MM.1S (cell line): Measurements from ENCODE around the gene ARMCX5.

Source experiments
- DNase-seq: peaks from one replicate; pipeline ENCODE4 v3.0.0-alpha.2; 2015
- H2AFZ ChIP-seq: fragments of 300-600 bp; sonication (generic); 2 replicates; pipeline ENCODE4 v1.6.0; 2016; ENCODE audit warnings: antibody characterized with exemption, low read length
- H3F3A ChIP-seq: fragments of 300-600 bp; sonication (generic); 2 replicates; pipeline ENCODE4 v1.6.1; 2016; ENCODE audit warnings: mild to moderate bottlenecking, antibody characterized with exemption, low read length, moderate library complexity, mixed read lengths; ENCODE audit not compliant: insufficient read depth
- H3K27ac ChIP-seq: fragments of 300-600 bp; sonication (generic); 2 replicates; pipeline ENCODE4 v1.5.1; 2016; ENCODE audit warnings: mild to moderate bottlenecking, low read length
- H3K27me3 ChIP-seq: fragments of 300-600 bp; sonication (generic); replicated peaks from 2 replicates; pipeline ENCODE4 v1.6.0; 2016; ENCODE audit warnings: low read length; ENCODE audit not compliant: insufficient read depth
- H3K36me3 ChIP-seq: fragments of 300-600 bp; sonication (generic); replicated peaks from 2 replicates; pipeline ENCODE4 v1.6.1; 2016; ENCODE audit warnings: mild to moderate bottlenecking, low read length, mixed read lengths; ENCODE audit not compliant: insufficient read depth
- H3K4me1 ChIP-seq: fragments of 300-600 bp; sonication (generic); 2 replicates; pipeline ENCODE4 v1.6.1; 2016; ENCODE audit warnings: low read length, mixed read lengths
- H3K4me2 ChIP-seq: fragments of 300-600 bp; sonication (generic); 2 replicates; pipeline ENCODE4 v1.6.0; 2016; ENCODE audit warnings: low read depth, low read length
- H3K4me3 ChIP-seq: fragments of 300-600 bp; sonication (generic); 2 replicates; pipeline ENCODE4 v1.5.1; 2016; ENCODE audit warnings: low read length, mixed read lengths
- H3K79me2 ChIP-seq: fragments of 300-600 bp; sonication (generic); 2 replicates; pipeline ENCODE4 v1.6.1; 2016; ENCODE audit warnings: mixed run types, low read length, mixed read lengths
- H3K9ac ChIP-seq: fragments of 300-600 bp; sonication (generic); 2 replicates; pipeline ENCODE4 v1.6.1; 2016; ENCODE audit warnings: low read length, mixed read lengths
- H3K9me2 ChIP-seq: fragments of 300-600 bp; sonication (generic); replicated peaks from 2 replicates; pipeline ENCODE4 v1.6.1; 2016; ENCODE audit warnings: mild to moderate bottlenecking, low read length, mixed read lengths; ENCODE audit not compliant: insufficient read depth
- H3K9me3 ChIP-seq: fragments of 300-600 bp; sonication (generic); replicated peaks from 2 replicates; pipeline ENCODE4 v1.6.1; 2016; ENCODE audit warnings: mild to moderate bottlenecking, low read length, mixed read lengths; ENCODE audit not compliant: insufficient read depth
- H4K20me1 ChIP-seq: fragments of 300-600 bp; sonication (generic); 2 replicates; pipeline ENCODE4 v1.6.1; 2016; ENCODE audit warnings: mild to moderate bottlenecking, low read length, moderate library complexity, mixed read lengths; ENCODE audit not compliant: insufficient read depth
- CTCF ChIP-seq: fragments of 300-600 bp; sonication (generic); IDR thresholded peaks from 2 replicates; pipeline ENCODE4 v1.5.1; 2016; ENCODE audit warnings: antibody characterized with exemption, low read length, mixed read lengths
- EZH2 ChIP-seq: fragments of 300-600 bp; sonication (generic); optimal IDR thresholded peaks from 2 replicates; pipeline ENCODE3; 2017; ENCODE audit warnings: low read depth, mild to moderate bottlenecking, antibody characterized with exemption, low read length, mixed read lengths
- EZH2phosphoT487 ChIP-seq: fragments of 300-600 bp; sonication (generic); IDR thresholded peaks from 2 replicates; pipeline ENCODE4 v1.6.1; 2018; ENCODE audit warnings: antibody characterized with exemption, low read length

Gene ARMCX5

DNA sequence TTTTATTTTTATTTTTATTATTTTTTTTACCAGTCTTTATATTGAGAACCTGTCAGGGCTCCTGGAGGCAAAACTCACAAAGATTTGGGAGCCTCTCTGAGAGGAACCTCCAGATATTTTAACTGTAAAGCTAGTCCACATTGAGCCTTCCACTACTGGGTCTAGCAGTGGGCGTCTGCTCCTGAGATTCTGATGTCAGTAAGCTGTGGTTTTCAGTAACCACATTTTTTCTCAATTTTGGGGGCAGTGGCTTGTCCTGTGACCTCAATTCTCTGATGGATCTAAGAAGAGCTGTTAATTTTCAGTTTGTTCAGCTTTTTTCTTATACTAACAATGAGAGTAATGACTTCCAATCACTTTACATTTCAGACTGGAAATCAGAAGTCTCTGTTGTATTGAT, 28.3 kb downstream of the ARMCX5 start:
- Histone ChIP-seq H3K36me3 (no peaks in the 10 kb centered on the region), H3K9ac (no peak overlapping the region), H3K4me3 (no peak overlapping the region), H3K79me2 (no peaks in the 10 kb centered on the region), H3K9me2 (no peaks in the 10 kb centered on the region), H3K4me2 (no peak overlapping the region), H2AFZ (no peak overlapping the region), H3K27ac (no peak overlapping the region), H3K9me3 (no peaks in the 10 kb centered on the region), H4K20me1 (no peaks in the 10 kb centered on the region), H3F3A (no peaks in the 10 kb centered on the region), H3K4me1 (no peaks in the 10 kb centered on the region), H3K27me3 (no peaks in the 10 kb centered on the region)
- TF ChIP-seq EZH2phosphoT487 (no peak), EZH2 (no peak)
- DNase-seq = no peak

GRCh38 chrX:102637561-102637960, 38.2 kb downstream of the ARMCX5 start:
- H2AFZ ChIP-seq = no peak overlapping the region
- H3K9me2 ChIP-seq = no peaks in the 10 kb centered on the region
- no peaks in the 10 kb centered on the region for H3F3A ChIP-seq
- no peaks in the 10 kb centered on the region for H3K36me3 ChIP-seq
- no peaks in the 10 kb centered on the region for H3K9me3 ChIP-seq
- DNase-seq = no peak
- no peak overlapping the region for H3K9ac ChIP-seq
- H3K27ac ChIP-seq = no peak overlapping the region
- no peaks in the 10 kb centered on the region for H3K27me3 ChIP-seq
- TF ChIP-seq CTCF (no peak), EZH2 (no peak), EZH2phosphoT487 (no peak)
- H3K4me3 ChIP-seq = no peak overlapping the region
- no peaks in the 10 kb centered on the region for H3K79me2 ChIP-seq
- H4K20me1 ChIP-seq = no peaks in the 10 kb centered on the region
- no peak overlapping the region for H3K4me2 ChIP-seq
- H3K4me1 ChIP-seq = no peaks in the 10 kb centered on the region

DNA sequence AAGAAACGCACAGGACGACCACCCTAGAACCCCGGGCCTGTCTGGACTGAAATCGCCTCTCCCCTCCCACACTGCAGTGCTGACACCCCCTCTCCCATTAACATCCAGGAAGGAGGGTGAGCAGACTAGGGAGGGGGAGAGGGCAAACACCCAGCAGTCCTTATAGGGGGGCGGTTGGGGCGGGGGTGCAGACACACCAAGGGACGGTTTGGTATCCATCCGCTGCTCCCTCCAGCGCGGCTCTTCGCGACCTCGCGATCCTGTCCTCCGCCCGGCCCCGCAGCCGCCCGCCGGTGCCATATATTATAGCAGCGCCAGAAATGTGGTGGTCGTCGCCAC, 51.6 kb downstream of the ARMCX5 start:
- no peak overlapping the region for H3K9ac ChIP-seq
- H2AFZ ChIP-seq = no peak overlapping the region
- H3K9me2 ChIP-seq = no peaks in the 10 kb centered on the region
- H3K4me3 ChIP-seq = no peak overlapping the region
- H4K20me1 ChIP-seq = no peaks in the 10 kb centered on the region
- H3K27ac ChIP-seq = no peak overlapping the region
- H3K36me3 ChIP-seq = no peaks in the 10 kb centered on the region
- H3F3A ChIP-seq = no peaks in the 10 kb centered on the region
- no peak for DNase-seq
- peak overlapping the region; percentile 66; the same call in 1 of the 2 replicates for H3K4me2 ChIP-seq
- H3K79me2 ChIP-seq = no peaks in the 10 kb centered on the region
- no peak for TF ChIP-seq CTCF
- TF ChIP-seq EZH2 = no peak
- no peak for TF ChIP-seq EZH2phosphoT487
- H3K27me3 ChIP-seq = no peaks in the 10 kb centered on the region
- no peaks in the 10 kb centered on the region for H3K4me1 ChIP-seq
- H3K9me3 ChIP-seq = no peaks in the 10 kb centered on the region

DNA sequence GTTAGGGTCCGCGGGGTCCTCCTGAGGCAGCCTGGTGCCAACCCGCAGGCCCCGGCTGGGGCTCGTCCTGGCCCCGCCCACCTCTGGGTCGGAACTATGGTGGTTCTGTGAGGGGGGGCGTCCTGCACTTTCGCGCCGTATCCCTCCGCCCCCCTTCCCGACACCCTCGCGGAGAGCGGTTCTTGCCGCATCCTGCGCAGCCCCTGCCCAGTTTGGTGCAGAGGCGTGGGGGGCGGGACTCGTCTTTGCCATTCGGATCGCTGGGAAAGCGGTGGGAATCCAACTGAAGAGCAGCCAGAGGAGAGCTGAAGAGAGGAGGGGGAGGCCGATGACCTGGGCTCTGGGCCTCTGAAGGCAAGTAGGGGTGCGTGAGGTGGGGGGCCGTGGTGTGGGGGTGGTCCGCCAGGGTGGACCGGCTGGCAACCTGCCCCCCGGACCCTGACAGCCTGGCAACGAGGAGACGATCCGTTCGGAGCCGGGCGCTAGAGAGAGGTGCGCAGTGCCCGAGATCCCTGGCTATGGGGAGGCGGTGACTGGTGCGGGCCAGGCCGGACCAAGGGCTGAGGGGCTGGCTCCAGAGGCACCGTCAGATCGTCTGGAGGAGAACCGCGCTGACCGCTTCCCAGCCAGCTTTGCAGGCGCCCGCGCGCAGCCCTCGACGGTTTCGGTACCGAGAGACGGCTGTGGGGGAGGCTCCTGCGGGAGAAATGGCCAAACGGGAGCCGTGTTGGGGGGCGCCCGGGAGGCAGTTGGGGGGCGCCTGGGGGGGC, 52.1 kb downstream of the ARMCX5 start, which contains the start of gene GPRASP1:
GPRASP1 (plus strand) TSS at position 242 of the 770 bp plus-strand sequence. CDS start 2,431 bp downstream, outside the sequence.
- Histone ChIP-seq H3K9me2 (no peaks in the 10 kb centered on the region), H3K27me3 (no peaks in the 10 kb centered on the region), H3K27ac (no peak within 1 kb of the TSS), H3F3A (no peaks in the 10 kb centered on the region), H3K4me2 (peak within 1 kb of the TSS; percentile 66), H3K9me3 (no peaks in the 10 kb centered on the region), H3K36me3 (no peaks in the 10 kb centered on the region), H3K4me3 (peak within 1 kb of the TSS; percentile 46), H3K79me2 (no peaks in the 10 kb centered on the region), H2AFZ (0 out of 2 replicates have a peak within 1 kb of the TSS, but pooled peaks have one; percentile 35), H3K4me1 (no peaks in the 10 kb centered on the region), H4K20me1 (no peaks in the 10 kb centered on the region), H3K9ac (no peak within 1 kb of the TSS)
- TF ChIP-seq EZH2 (no peak), CTCF (no peak), EZH2phosphoT487 (no peak)
- no peak for DNase-seq
